ENCODE results near the gene WDR47. TPM values are rescaled to one million over a fixed set of nuclear protein-coding genes. Genes with fewer than 3 reads are reported as not detected.
"Not testable (repeated sequence)": the region's sequence is repeated elsewhere in the genome, so short reads cannot be mapped to it uniquely, and the experiment has no call there.

The WDR47 gene
- total RNA-seq, 1 experiment from 2014 or later, result 7.9 TPM

GRCh38 chr1:109017134-109017533 lies 24.8 kb downstream of the WDR47 start:
- DNase-seq (ENCODE audit: low read depth, low spot score), result no peak
- in situ Hi-C loops (cut with HindIII; ENCODE audit: low pct_unique_long_range_greater_than_20kb, low sequenced_read_pairs), result no loop called here

- in situ Hi-C loops (cut with HindIII; ENCODE audit: low pct_unique_long_range_greater_than_20kb, low sequenced_read_pairs), result no loop called here
- DNase-seq (ENCODE audit: low read depth, low spot score), result peak; percentile 78
Measured at GRCh38 chr1:109011335-109011734, 30.6 kb downstream of the WDR47 start.

- in situ Hi-C loops (cut with HindIII; ENCODE audit: low pct_unique_long_range_greater_than_20kb, low sequenced_read_pairs); DNase-seq (ENCODE audit: low read depth, low spot score): not testable (repeated sequence)
Measured at GRCh38 chr1:108996622-108997021, 45.3 kb downstream of the WDR47 start.

- DNase-seq (ENCODE audit: low read depth, low spot score), result no peak
- in situ Hi-C loops (cut with HindIII; ENCODE audit: low pct_unique_long_range_greater_than_20kb, low sequenced_read_pairs), result no loop called here
Measured at GRCh38 chr1:108983114-108983513, 58.8 kb downstream of the WDR47 start.

- DNase-seq (ENCODE audit: low read depth, low spot score), result no peak
- in situ Hi-C loops (cut with HindIII; ENCODE audit: low pct_unique_long_range_greater_than_20kb, low sequenced_read_pairs), result no loop called here
Measured at GRCh38 chr1:108976658-108977057, 65.2 kb downstream of the WDR47 start.

- in situ Hi-C loops (cut with HindIII; ENCODE audit: low pct_unique_long_range_greater_than_20kb, low sequenced_read_pairs), result no loop called here
- no peak for DNase-seq (ENCODE audit: low read depth, low spot score)
Measured at GRCh38 chr1:108972951-108973350, 69.0 kb downstream of the WDR47 start.

- in situ Hi-C loops (cut with HindIII; ENCODE audit: low pct_unique_long_range_greater_than_20kb, low sequenced_read_pairs), result no loop called here
- no peak for DNase-seq (ENCODE audit: low read depth, low spot score)
Measured at GRCh38 chr1:108969346-108969745, 72.6 kb downstream of the WDR47 start.

- in situ Hi-C loops (cut with HindIII; ENCODE audit: low pct_unique_long_range_greater_than_20kb, low sequenced_read_pairs), result no loop called here
- DNase-seq (ENCODE audit: low read depth, low spot score), result peak; percentile 86
Measured at GRCh38 chr1:108963052-108963686, 78.7 kb downstream of the WDR47 start, which contains the start of gene CLCC1. CLCC1 (minus strand) TSS chr1:108963484; CDS start chr1:108950437, 13,047 bp downstream.

- no peak for DNase-seq (ENCODE audit: low read depth, low spot score)
- in situ Hi-C loops (cut with HindIII; ENCODE audit: low pct_unique_long_range_greater_than_20kb, low sequenced_read_pairs), result no loop called here
Measured at GRCh38 chr1:108962681-108963051, 79.2 kb downstream of the WDR47 start.

- DNase-seq (ENCODE audit: low read depth, low spot score), result no peak
Measured at GRCh38 chr1:108961752-108962486, 80.0 kb downstream of the WDR47 start.

GRCh38 chr1:108961198-108961597 lies 80.7 kb downstream of the WDR47 start:
- in situ Hi-C loops (cut with HindIII; ENCODE audit: low pct_unique_long_range_greater_than_20kb, low sequenced_read_pairs), result no loop called here

More at GRCh38 chr1:108961752-108962486, 80.0 kb downstream of the WDR47 start:
- in situ Hi-C loops (cut with HindIII; ENCODE audit: low pct_unique_long_range_greater_than_20kb, low sequenced_read_pairs), result no loop called here

GRCh38 chr1:108960719-108961118 lies 81.2 kb downstream of the WDR47 start:
- no peak for DNase-seq (ENCODE audit: low read depth, low spot score)
- in situ Hi-C loops (cut with HindIII; ENCODE audit: low pct_unique_long_range_greater_than_20kb, low sequenced_read_pairs), result no loop called here

More at GRCh38 chr1:108961198-108961597, 80.7 kb downstream of the WDR47 start:
- DNase-seq (ENCODE audit: low read depth, low spot score), result no peak

GRCh38 chr1:108957888-108958287 lies 84.0 kb downstream of the WDR47 start:
- DNase-seq (ENCODE audit: low read depth, low spot score), result no peak
- in situ Hi-C loops (cut with HindIII; ENCODE audit: low pct_unique_long_range_greater_than_20kb, low sequenced_read_pairs), result no loop called here

GRCh38 chr1:108955881-108956280 lies 86.0 kb downstream of the WDR47 start:
- no peak for DNase-seq (ENCODE audit: low read depth, low spot score)
- in situ Hi-C loops (cut with HindIII; ENCODE audit: low pct_unique_long_range_greater_than_20kb, low sequenced_read_pairs), result no loop called here

GRCh38 chr1:108955111-108955510 lies 86.8 kb downstream of the WDR47 start:
- DNase-seq (ENCODE audit: low read depth, low spot score), result no peak
- in situ Hi-C loops (cut with HindIII; ENCODE audit: low pct_unique_long_range_greater_than_20kb, low sequenced_read_pairs), result no loop called here

- in situ Hi-C loops (cut with HindIII; ENCODE audit: low pct_unique_long_range_greater_than_20kb, low sequenced_read_pairs), result no loop called here
- DNase-seq (ENCODE audit: low read depth, low spot score), result no peak
Measured at GRCh38 chr1:108953452-108953851, 88.5 kb downstream of the WDR47 start.

- DNase-seq (ENCODE audit: low read depth, low spot score), result no peak
Measured at GRCh38 chr1:108951242-108951641, 90.7 kb downstream of the WDR47 start.

GRCh38 chr1:108949044-108949443 lies 92.9 kb downstream of the WDR47 start:
- in situ Hi-C loops (cut with HindIII; ENCODE audit: low pct_unique_long_range_greater_than_20kb, low sequenced_read_pairs), result no loop called here
- no peak for DNase-seq (ENCODE audit: low read depth, low spot score)

More at GRCh38 chr1:108951242-108951641, 90.7 kb downstream of the WDR47 start:
- in situ Hi-C loops (cut with HindIII; ENCODE audit: low pct_unique_long_range_greater_than_20kb, low sequenced_read_pairs), result no loop called here

All from SK-MEL-5 (cell line).